Ascending aorta (tissue), 2 donors: ENCODE results near the gene MAP1LC3C. TPM values are rescaled to one million over a fixed set of nuclear protein-coding genes. Genes with fewer than 3 reads are reported as not detected.

ENCODE experiments used
- DNase-seq, 2 donors: peaks; one replicate each; pipeline ENCODE4 v3.0.0-alpha.2; 2019; ENCODE audit warnings: low spot score in 2 of 2
- H3K27ac ChIP-seq, 2 donors: fragments of 200-600 bp; sonication (generic); one replicate each; pipeline ENCODE4 v1.5.1; 2016 to 2017; ENCODE audit warnings: mild to moderate bottlenecking in 1 of 2
- H3K27me3 ChIP-seq: fragments of 200-600 bp; sonication (generic); one replicate; pipeline ENCODE4 v1.5.1; 2017
- H3K36me3 ChIP-seq, 2 donors: fragments of 200-600 bp; sonication (generic); one replicate each; pipeline ENCODE4 v1.5.1; 2016
- H3K4me1 ChIP-seq, 2 donors: fragments of 200-600 bp; sonication (generic); one replicate each; pipeline ENCODE4 v1.5.1; 2016 to 2017; ENCODE audit warnings: mild to moderate bottlenecking in 1 of 2
- H3K4me3 ChIP-seq, 2 donors: fragments of 200-600 bp; sonication (generic); one replicate each; pipeline ENCODE4 v1.5.1; 2016 to 2017; ENCODE audit warnings: mild to moderate bottlenecking in 1 of 2
- H3K9me3 ChIP-seq, 2 donors: fragments of 200-600 bp; sonication (generic); one replicate each; pipeline ENCODE4 v1.5.1; 2016
- CTCF ChIP-seq, 3 experiments: fragments of 200-600 bp in 2 of 3; fragments of 450-650 bp in 1 of 3; sonication (generic) in 2 of 3; IDR thresholded peaks; one replicate each; pipeline ENCODE4 v1.5.1; 2016 to 2019; ENCODE audit warnings: antibody characterized with exemption in 3 of 3, mild to moderate bottlenecking in 1 of 3, moderate library complexity in 1 of 3
- intact Hi-C: fragments of 100-400 bp; cut with DNase I; formaldehyde crosslinking; loops from one replicate; pipeline ENCODE4 v1.15.1; 2023
- total RNA-seq: library from RNA; depleted of rRNA; stranded (reverse); fragments of >200 nt; gene quantifications from one replicate; pipeline ENCODE4 v1.1.0, GENCODE V29; 2016

Gene MAP1LC3C
- total RNA-seq, 1 donor from 2014 or later = not detected

GRCh38 chr1:242008826-242009495 is 10.1 kb upstream of the MAP1LC3C start:
- no peak for TF ChIP-seq CTCF (IDR thresholded peaks at IDR 0.05)
- no peaks in the 10 kb centered on the region for H3K27me3 ChIP-seq
- no peak overlapping the region for H3K4me3 ChIP-seq
- H3K9me3 ChIP-seq = no peaks in the 10 kb centered on the region
- DNase-seq = no peak
- intact Hi-C loops = no loop called here
- no peaks in the 10 kb centered on the region for H3K36me3 ChIP-seq
- H3K27ac ChIP-seq = no peak overlapping the region
- no peaks in the 10 kb centered on the region for H3K4me1 ChIP-seq

GRCh38 chr1:242006976-242007375 is 8.1 kb upstream of the MAP1LC3C start:
- no peak for TF ChIP-seq CTCF (IDR thresholded peaks at IDR 0.05)

GRCh38 chr1:242005866-242006535 is 7.1 kb upstream of the MAP1LC3C start:
- intact Hi-C loops = no loop called here
- H3K4me3 ChIP-seq = no peak overlapping the region
- no peak overlapping the region for H3K27ac ChIP-seq
- no peaks in the 10 kb centered on the region for H3K9me3 ChIP-seq
- no peaks in the 10 kb centered on the region for H3K36me3 ChIP-seq
- no peaks in the 10 kb centered on the region for H3K27me3 ChIP-seq
- DNase-seq = no peak
- H3K4me1 ChIP-seq = no peaks in the 10 kb centered on the region
- TF ChIP-seq CTCF (IDR thresholded peaks at IDR 0.05) = no peak

More at GRCh38 chr1:242006976-242007375, 8.1 kb upstream of the MAP1LC3C start:
- H3K4me3 ChIP-seq = no peak overlapping the region
- H3K27ac ChIP-seq = no peak overlapping the region
- no peaks in the 10 kb centered on the region for H3K27me3 ChIP-seq
- H3K9me3 ChIP-seq = no peaks in the 10 kb centered on the region
- DNase-seq = no peak
- intact Hi-C loops = no loop called here
- no peaks in the 10 kb centered on the region for H3K36me3 ChIP-seq
- H3K4me1 ChIP-seq = no peaks in the 10 kb centered on the region

- intact Hi-C loops = no loop called here
- H3K4me1 ChIP-seq = no peaks in the 10 kb centered on the region
- no peaks in the 10 kb centered on the region for H3K9me3 ChIP-seq
- H3K36me3 ChIP-seq = no peaks in the 10 kb centered on the region
- H3K27ac ChIP-seq = no peak overlapping the region
- no peak overlapping the region for H3K4me3 ChIP-seq
- TF ChIP-seq CTCF (IDR thresholded peaks at IDR 0.05) = no peak
- DNase-seq = no peak
- no peaks in the 10 kb centered on the region for H3K27me3 ChIP-seq
These were observed 6.0 kb upstream of the MAP1LC3C start for GRCh38 chr1:242004751-242005495.

GRCh38 chr1:242002510-242002909 is 3.6 kb upstream of the MAP1LC3C start:
- intact Hi-C loops = no loop called here
- no peak overlapping the region for H3K4me3 ChIP-seq
- no peak for TF ChIP-seq CTCF (IDR thresholded peaks at IDR 0.05)
- DNase-seq = no peak
- H3K36me3 ChIP-seq = no peaks in the 10 kb centered on the region
- no peak overlapping the region for H3K27ac ChIP-seq
- H3K4me1 ChIP-seq = no peaks in the 10 kb centered on the region
- H3K27me3 ChIP-seq = no peaks in the 10 kb centered on the region
- no peaks in the 10 kb centered on the region for H3K9me3 ChIP-seq
